Lower leg skin (tissue), 3 donors: ENCODE results near the gene DKKL1.

Source experiments
- CTCF ChIP-seq, 3 donors: fragments of 450-650 bp; IDR thresholded peaks; one replicate each; pipeline ENCODE4 v1.5.1; 2016; ENCODE audit warnings: antibody characterized with exemption in 3 of 3, mild to moderate bottlenecking in 3 of 3, moderate library complexity in 2 of 3
- POLR2A ChIP-seq, 2 donors: fragments of 450-650 bp; IDR thresholded peaks; one replicate each; pipeline ENCODE4 v1.6.1; 2016 to 2017; ENCODE audit warnings: antibody characterized with exemption in 2 of 2, mild to moderate bottlenecking in 1 of 2, moderate library complexity in 1 of 2

DNA sequence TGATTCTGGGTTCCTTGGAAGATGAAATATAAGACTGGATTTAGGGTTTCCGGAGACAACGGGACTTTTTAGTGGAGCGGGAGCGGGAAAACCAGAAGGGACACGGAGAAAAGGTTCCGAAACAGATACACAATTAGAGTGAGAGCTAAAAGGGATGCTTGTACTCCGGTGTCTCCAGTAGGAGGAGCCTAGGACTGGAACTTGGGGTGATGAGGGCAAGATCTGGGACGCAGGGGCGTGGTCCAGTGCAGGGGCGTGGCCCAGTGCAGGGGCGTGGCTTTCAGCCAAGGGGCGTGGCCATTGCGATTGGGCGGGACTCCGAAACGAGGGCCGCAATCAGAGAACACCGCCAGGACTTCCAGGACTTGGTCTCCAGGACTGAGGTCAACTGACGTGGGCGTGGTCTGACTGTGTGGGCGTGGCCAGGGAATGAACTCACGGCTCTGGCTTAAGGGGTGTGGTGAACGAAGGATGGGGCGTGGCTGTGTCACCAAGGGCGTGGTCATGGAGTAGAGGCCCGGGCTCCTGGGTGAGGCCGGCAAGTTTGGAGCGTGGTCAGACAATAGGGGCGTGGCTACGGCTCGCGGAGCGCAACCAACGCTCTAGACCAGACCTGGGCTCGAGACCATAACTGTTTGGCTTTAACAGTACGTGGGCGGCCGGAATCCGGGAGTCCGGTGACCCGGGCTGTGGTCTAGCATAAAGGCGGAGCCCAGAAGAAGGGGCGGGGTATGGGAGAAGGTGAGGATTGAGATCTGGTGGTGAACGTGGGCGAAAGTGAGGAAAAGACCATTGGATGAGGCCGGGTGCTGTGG is at the start of gene DKKL1:
- no peak for TF ChIP-seq CTCF (IDR thresholded peaks at IDR 0.05)
- no peak for TF ChIP-seq POLR2A (IDR thresholded peaks at IDR 0.05)
